ENCODE measurements around the gene TMEM150C.

- no peak for TF ChIP-seq EZH2phosphoT487 (IDR thresholded peaks at IDR 0.05; ENCODE audit: insufficient read depth, low read depth)
- no peak for TF ChIP-seq EZH2 (IDR thresholded peaks at IDR 0.05; ENCODE audit: insufficient read depth, poor library complexity, severe bottlenecking)
These were observed 42.0 kb downstream of the TMEM150C start for GRCh38 chr4:82519776-82520175.
